ENCODE data around the gene LTA4H.
"Not testable (repeated sequence)": the region's sequence is repeated elsewhere in the genome, so short reads cannot be mapped to it uniquely, and the experiment has no call there.

The LTA4H gene

GRCh38 chr12:95980437-95980836 lies 55.0 kb downstream of the LTA4H start:
- peaks cover 14% of the 10 kb centered on the region for H3K36me3 Mint-ChIP-seq (ENCODE audit: low read depth)
- no peak overlapping the region for H3K27ac Mint-ChIP-seq
- no peaks in the 10 kb centered on the region for H3K4me1 Mint-ChIP-seq (ENCODE audit: low read depth)
- intact Hi-C loops (cut with micrococcal nuclease) = no loop called here
- no peak overlapping the region for H3K4me3 Mint-ChIP-seq
- H3K9me3 Mint-ChIP-seq = no peaks in the 10 kb centered on the region
- no peaks in the 10 kb centered on the region for H3K27me3 Mint-ChIP-seq

DNA sequence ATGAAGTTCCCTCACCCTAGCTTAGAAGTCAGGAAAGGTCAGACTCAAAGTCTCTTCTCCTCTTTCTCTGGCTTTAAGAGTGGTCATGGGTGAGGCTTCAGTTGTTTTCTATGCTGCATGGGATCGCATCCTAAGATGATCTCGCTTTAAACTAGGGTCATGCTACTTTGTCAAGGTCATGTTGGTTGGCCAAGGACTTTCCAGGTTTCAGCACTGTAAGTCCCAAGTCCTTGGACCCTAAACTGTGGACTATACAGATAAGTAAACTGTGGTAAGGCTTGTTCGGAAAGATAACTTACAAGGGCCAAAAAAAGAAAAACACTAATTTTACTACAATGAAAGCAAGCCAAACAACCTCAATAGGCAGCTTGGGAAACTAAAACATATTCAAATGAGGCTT lies 56.6 kb downstream of the LTA4H start:
- no peaks in the 10 kb centered on the region for H3K9me3 Mint-ChIP-seq
- no peak overlapping the region for H3K27ac Mint-ChIP-seq
- no peaks in the 10 kb centered on the region for H3K4me1 Mint-ChIP-seq (ENCODE audit: low read depth)
- H3K4me3 Mint-ChIP-seq = no peak overlapping the region
- no peaks in the 10 kb centered on the region for H3K27me3 Mint-ChIP-seq
- intact Hi-C loops (cut with micrococcal nuclease) = no loop called here
- peaks cover 14% of the 10 kb centered on the region for H3K36me3 Mint-ChIP-seq (ENCODE audit: low read depth)

DNA sequence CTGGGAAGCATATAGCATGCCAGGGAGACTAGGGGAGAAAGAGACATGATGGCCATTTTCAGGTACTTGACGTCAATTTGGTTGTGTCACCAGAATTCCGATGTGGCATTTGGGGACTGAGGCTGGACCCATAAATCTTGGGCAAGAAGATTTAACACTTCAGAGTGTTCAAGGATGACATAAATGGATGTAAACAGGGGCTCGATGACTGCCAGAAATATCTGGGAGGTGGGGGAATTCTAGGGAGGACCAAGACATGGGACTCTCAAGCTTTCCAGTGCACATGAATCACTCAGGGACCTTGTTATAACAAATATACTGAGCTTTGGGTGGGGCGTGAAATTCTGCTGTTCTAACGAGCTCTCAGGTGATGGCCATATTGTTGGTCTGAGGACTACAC lies 57.0 kb downstream of the LTA4H start:
- Mint-ChIP-seq H3K36me3 (ENCODE audit: low read depth) (peaks cover 14% of the 10 kb centered on the region), H3K4me3 (no peak overlapping the region), H3K27ac (no peak overlapping the region), H3K9me3 (no peaks in the 10 kb centered on the region), H3K4me1 (ENCODE audit: low read depth) (no peaks in the 10 kb centered on the region), H3K27me3 (no peaks in the 10 kb centered on the region)
- intact Hi-C loops (cut with micrococcal nuclease) = no loop called here

- H3K36me3 Mint-ChIP-seq (ENCODE audit: low read depth) = peaks cover 14% of the 10 kb centered on the region
- no peak overlapping the region for H3K27ac Mint-ChIP-seq
- H3K9me3 Mint-ChIP-seq = no peaks in the 10 kb centered on the region
Measured at GRCh38 chr12:95977764-95978305, 57.6 kb downstream of the LTA4H start.

GRCh38 chr12:95976416-95976832 lies 59.0 kb downstream of the LTA4H start:
- Mint-ChIP-seq H3K9me3 (no peaks in the 10 kb centered on the region), H3K4me1 (ENCODE audit: low read depth) (no peaks in the 10 kb centered on the region), H3K4me3 (no peak overlapping the region), H3K27me3 (no peaks in the 10 kb centered on the region), H3K27ac (no peak overlapping the region), H3K36me3 (ENCODE audit: low read depth) (peaks cover 14% of the 10 kb centered on the region)
- intact Hi-C loops (cut with micrococcal nuclease) = no loop called here

More at GRCh38 chr12:95977764-95978305, 57.6 kb downstream of the LTA4H start:
- no peaks in the 10 kb centered on the region for H3K27me3 Mint-ChIP-seq
- no peak overlapping the region for H3K4me3 Mint-ChIP-seq
- H3K4me1 Mint-ChIP-seq (ENCODE audit: low read depth) = no peaks in the 10 kb centered on the region
- intact Hi-C loops (cut with micrococcal nuclease) = no loop called here

- Mint-ChIP-seq H3K27me3 (no peaks in the 10 kb centered on the region), H3K27ac (no peak overlapping the region), H3K4me1 (ENCODE audit: low read depth) (no peaks in the 10 kb centered on the region), H3K4me3 (no peak overlapping the region), H3K9me3 (no peaks in the 10 kb centered on the region), H3K36me3 (ENCODE audit: low read depth) (peaks cover 14% of the 10 kb centered on the region)
- intact Hi-C loops (cut with micrococcal nuclease) = no loop called here
Measured at GRCh38 chr12:95975491-95975890, 59.9 kb downstream of the LTA4H start.

DNA sequence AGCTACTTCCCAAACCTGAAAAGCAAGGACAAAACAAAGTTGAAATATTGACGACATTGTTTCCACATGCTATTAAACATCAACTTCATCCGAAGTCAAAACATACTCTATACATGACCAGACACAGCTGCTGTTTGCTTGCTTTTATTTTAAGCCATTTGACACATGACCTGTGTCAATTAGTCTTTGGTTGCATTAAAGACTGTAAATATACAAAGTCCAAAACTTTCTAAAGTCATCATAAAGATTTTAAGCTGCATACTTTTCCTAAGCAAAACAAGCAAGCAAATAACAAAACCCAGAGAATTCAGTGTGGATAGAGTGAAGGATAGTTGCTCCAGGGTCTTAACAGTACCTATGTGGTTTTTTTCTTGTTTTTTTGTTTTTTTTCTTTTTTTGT lies 61.0 kb downstream of the LTA4H start:
- intact Hi-C loops (cut with micrococcal nuclease) = no loop called here
- Mint-ChIP-seq H3K36me3 (ENCODE audit: low read depth) (peaks cover 14% of the 10 kb centered on the region), H3K27me3 (no peaks in the 10 kb centered on the region), H3K4me3 (no peak overlapping the region), H3K27ac (no peak overlapping the region), H3K4me1 (ENCODE audit: low read depth) (no peaks in the 10 kb centered on the region), H3K9me3 (no peaks in the 10 kb centered on the region)

DNA sequence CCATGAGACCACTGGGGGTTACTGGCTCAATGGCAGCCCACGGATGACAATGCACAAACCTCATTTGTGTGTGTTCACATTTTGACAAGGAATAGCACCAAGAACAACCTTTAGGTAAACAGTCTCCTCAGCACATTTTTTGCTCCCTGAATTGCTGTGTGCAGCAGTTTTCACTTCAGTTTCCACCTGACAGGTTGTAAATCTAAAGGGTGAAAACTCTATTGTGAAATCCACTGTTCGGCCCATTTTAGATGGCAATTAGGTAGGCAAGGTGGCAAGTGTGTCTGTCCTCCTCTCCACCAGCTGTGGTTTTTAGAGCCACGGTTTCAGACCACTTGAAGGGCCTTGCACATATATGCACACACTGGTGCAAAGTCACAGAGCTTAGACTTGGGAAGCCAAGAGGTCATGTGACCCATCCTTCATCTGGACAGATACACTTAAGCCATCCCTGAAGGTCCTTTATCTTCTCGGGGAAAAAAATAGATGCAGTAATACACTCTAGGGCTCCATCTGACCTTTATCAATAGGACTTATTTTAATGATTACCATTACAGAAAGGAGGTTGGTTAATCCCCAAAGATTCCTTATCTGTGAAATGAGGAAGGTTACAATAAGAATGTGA lies 62.4 kb downstream of the LTA4H start:
- intact Hi-C loops (cut with micrococcal nuclease) = no loop called here
- H3K4me1 Mint-ChIP-seq (ENCODE audit: low read depth) = no peaks in the 10 kb centered on the region
- peaks cover 11% of the 10 kb centered on the region for H3K36me3 Mint-ChIP-seq (ENCODE audit: low read depth)
- H3K4me3 Mint-ChIP-seq = no peak overlapping the region
- H3K9me3 Mint-ChIP-seq = no peaks in the 10 kb centered on the region
- no peak overlapping the region for H3K27ac Mint-ChIP-seq
- H3K27me3 Mint-ChIP-seq = no peaks in the 10 kb centered on the region

DNA sequence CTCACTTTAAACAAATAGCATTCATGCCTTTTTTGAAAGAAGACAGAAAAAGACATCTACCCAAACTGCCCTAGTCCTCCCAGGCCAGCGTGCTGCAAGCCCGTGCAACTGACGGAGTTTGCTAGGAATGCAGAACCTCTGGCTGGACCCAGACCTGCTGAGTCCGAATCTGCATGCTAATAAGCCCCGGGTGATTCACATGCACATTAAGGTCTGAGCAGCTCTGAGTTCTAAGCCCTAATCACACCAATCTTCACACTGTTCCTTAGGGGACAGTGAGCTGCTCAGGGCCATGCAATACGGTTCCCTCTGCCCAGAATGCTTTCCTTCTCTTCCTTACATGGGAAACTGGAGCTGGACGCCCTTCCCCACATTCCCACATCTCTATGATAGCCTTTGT lies 64.5 kb downstream of the LTA4H start:
- no peaks in the 10 kb centered on the region for H3K9me3 Mint-ChIP-seq
- H3K4me3 Mint-ChIP-seq = no peak overlapping the region
- H3K27me3 Mint-ChIP-seq = no peaks in the 10 kb centered on the region

DNA sequence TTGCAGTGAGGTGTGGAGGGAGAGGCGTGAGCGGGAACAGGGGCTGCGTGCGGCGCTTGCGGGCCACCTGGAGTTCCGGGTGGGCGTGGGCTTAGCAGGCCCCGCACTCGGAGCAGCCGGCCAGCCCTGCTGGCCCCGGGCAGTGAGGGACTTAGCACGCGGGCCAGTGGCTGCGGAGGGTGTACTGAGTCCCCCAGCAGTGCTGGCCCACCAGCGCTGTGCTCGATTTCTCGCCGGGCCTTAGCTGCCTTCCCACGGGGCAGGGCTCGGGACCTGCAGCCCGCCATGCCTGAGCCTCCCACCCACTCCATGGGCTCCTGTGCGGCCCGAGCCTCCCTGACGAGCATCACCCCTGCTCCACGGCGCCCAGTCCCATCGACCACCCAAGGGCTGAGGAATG lies 66.3 kb downstream of the LTA4H start:
- H3K27ac Mint-ChIP-seq; H3K27me3 Mint-ChIP-seq; intact Hi-C loops (cut with micrococcal nuclease); H3K4me1 Mint-ChIP-seq (ENCODE audit: low read depth); H3K36me3 Mint-ChIP-seq (ENCODE audit: low read depth); H3K4me3 Mint-ChIP-seq; H3K9me3 Mint-ChIP-seq: not testable (repeated sequence)

More for the DNA sequence above, 64.5 kb downstream of the LTA4H start:
- intact Hi-C loops (cut with micrococcal nuclease) = no loop called here
- peaks cover 7% of the 10 kb centered on the region for H3K36me3 Mint-ChIP-seq (ENCODE audit: low read depth)
- no peaks in the 10 kb centered on the region for H3K4me1 Mint-ChIP-seq (ENCODE audit: low read depth)
- no peak overlapping the region for H3K27ac Mint-ChIP-seq

DNA sequence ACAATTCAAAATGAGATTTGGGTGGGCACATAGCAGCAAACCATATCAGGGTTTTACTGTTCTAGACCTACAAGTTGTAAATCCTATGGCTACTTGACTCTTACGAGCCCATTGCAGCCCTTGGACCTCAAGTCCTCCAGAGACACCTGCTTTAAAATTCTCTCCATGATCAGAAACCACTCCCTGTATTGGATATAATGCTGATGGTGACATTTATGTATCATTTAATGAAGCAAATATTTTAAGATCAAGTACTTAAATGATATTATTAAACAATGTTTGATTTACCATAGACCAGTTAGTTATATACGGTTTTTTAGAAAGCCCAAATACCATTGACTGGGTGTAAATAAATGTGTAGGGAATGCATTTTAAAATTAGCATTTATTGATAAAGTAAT lies 68.1 kb downstream of the LTA4H start:
- H3K4me1 Mint-ChIP-seq (ENCODE audit: low read depth) = peaks cover 8% of the 10 kb centered on the region
- no peaks in the 10 kb centered on the region for H3K27me3 Mint-ChIP-seq
- H3K27ac Mint-ChIP-seq = no peak overlapping the region
- intact Hi-C loops (cut with micrococcal nuclease) = no loop called here
- H3K9me3 Mint-ChIP-seq = no peaks in the 10 kb centered on the region
- no peak overlapping the region for H3K4me3 Mint-ChIP-seq
- peaks cover 7% of the 10 kb centered on the region for H3K36me3 Mint-ChIP-seq (ENCODE audit: low read depth)

DNA sequence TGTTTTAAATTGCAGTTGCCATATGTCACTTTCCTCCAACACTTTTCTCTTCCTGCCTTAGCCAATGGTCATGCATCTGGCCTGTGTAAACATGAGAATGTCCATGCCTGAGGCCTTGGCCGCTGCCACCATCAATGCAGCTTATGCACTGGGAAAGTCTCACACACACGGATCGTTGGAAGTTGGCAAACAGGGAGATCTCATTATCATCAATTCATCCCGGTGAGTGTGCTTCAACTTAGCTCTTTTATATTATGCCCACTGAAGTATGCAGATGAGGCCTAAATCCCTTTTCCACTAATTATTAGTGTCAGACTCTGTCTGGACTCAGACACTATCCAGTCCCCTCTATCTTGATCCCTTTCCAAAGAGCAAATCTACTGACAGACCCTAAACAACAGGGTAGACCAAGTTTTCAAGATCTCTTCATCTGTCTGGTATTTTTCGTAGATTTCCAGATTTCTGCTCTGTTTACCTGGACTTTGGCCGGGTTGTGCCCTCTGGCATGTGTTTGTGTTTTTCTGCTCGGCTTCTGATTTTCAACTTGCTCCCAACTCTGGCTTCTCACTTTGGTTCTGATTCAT lies 69.0 kb downstream of the LTA4H start:
- intact Hi-C loops (cut with micrococcal nuclease) = no loop called here
- peaks cover 7% of the 10 kb centered on the region for H3K36me3 Mint-ChIP-seq (ENCODE audit: low read depth)
- no peak overlapping the region for H3K27ac Mint-ChIP-seq
- H3K4me3 Mint-ChIP-seq = no peak overlapping the region
- no peaks in the 10 kb centered on the region for H3K9me3 Mint-ChIP-seq
- H3K27me3 Mint-ChIP-seq = no peaks in the 10 kb centered on the region
- peaks cover 8% of the 10 kb centered on the region for H3K4me1 Mint-ChIP-seq (ENCODE audit: low read depth)

DNA sequence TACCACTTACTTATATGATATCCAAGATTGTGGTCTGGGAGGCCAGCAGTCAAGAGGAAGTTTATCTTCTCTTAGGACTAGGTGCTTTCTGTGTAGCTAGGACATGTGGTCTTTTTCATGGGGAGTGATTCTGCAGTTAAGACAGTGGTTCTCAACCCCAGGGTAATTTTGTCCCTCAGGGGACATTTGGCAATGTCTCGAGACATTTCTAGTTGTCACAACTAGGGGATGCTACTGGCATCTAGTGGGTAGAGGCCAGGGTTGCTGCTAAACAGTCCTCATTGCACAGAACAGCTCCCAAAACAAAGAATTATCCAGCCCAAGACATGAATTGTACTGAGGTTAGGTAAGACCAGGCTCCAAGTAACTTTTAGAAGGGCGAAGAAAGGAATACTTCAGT lies 72.3 kb downstream of the LTA4H start:
- Mint-ChIP-seq H3K36me3 (ENCODE audit: low read depth) (peaks cover 7% of the 10 kb centered on the region), H3K4me3 (no peak overlapping the region), H3K27ac (no peak overlapping the region), H3K9me3 (no peaks in the 10 kb centered on the region), H3K4me1 (ENCODE audit: low read depth) (peaks cover 13% of the 10 kb centered on the region), H3K27me3 (no peaks in the 10 kb centered on the region)
- intact Hi-C loops (cut with micrococcal nuclease) = no loop called here

- Mint-ChIP-seq H3K27ac (no peak overlapping the region), H3K36me3 (ENCODE audit: low read depth) (peaks cover 7% of the 10 kb centered on the region), H3K4me3 (no peak overlapping the region), H3K27me3 (no peaks in the 10 kb centered on the region), H3K9me3 (no peaks in the 10 kb centered on the region), H3K4me1 (ENCODE audit: low read depth) (peaks cover 13% of the 10 kb centered on the region)
- intact Hi-C loops (cut with micrococcal nuclease) = no loop called here
Measured at GRCh38 chr12:95962222-95962621, 73.2 kb downstream of the LTA4H start.

DNA sequence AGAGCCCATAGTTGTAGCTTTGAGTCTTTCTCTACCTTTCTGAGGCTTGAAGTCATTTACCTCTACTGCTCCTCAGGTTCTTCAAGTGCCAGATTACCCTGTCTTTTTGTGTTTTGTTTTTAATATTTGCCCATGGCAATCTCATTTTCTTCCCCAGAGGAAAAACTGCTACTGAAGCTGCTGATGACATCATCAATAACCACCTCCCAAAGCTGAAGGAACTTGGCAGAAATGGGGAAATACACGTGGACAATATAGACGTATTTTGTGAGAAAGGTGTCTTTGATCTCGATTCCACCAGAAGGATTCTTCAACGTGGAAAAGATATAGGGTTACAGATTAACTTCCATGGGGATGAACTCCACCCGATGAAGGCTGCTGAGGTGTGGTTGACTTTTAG lies 75.1 kb downstream of the LTA4H start:
- Mint-ChIP-seq H3K36me3 (ENCODE audit: low read depth) (no peaks in the 10 kb centered on the region), H3K9me3 (no peaks in the 10 kb centered on the region), H3K4me1 (ENCODE audit: low read depth) (peaks cover 13% of the 10 kb centered on the region), H3K27ac (no peak overlapping the region), H3K27me3 (no peaks in the 10 kb centered on the region), H3K4me3 (no peak overlapping the region)
- intact Hi-C loops (cut with micrococcal nuclease) = no loop called here

Measured in dendritic cell treated with granulocyte-macrophage colony-stimulating factor and Interleukin-4, amounts not matched to agents 40 ng/mL and 50 ng/mL, for 4 days (primary cell).